NCI-H526 treated with DMSO at 0.1 percent for 48 hours (cell line): Measurements from ENCODE around the gene INAFM2.

Experiments
- DNase-seq: peaks from one replicate; lab custom pipeline; 2025; lab: John Stamatoyannopoulos, UW

Gene INAFM2

GRCh38 chr15:40364251-40364650, 40.8 kb downstream of the INAFM2 start:
- no peak for DNase-seq

- no peak for DNase-seq
These were observed 41.5 kb downstream of the INAFM2 start for GRCh38 chr15:40365016-40365415.

- DNase-seq = no peak
These were observed 42.3 kb downstream of the INAFM2 start for GRCh38 chr15:40365624-40366456.

GRCh38 chr15:40366457-40367370, 43.2 kb downstream of the INAFM2 start:
- DNase-seq = no peak

GRCh38 chr15:40367371-40367685, 43.8 kb downstream of the INAFM2 start:
- no peak for DNase-seq

GRCh38 chr15:40367686-40368611, 44.5 kb downstream of the INAFM2 start:
- peak; percentile 80 for DNase-seq

GRCh38 chr15:40368719-40369473, 45.4 kb downstream of the INAFM2 start:
- DNase-seq = no peak

GRCh38 chr15:40369474-40369869, 46.0 kb downstream of the INAFM2 start:
- DNase-seq = no peak

GRCh38 chr15:40369971-40370370, 46.5 kb downstream of the INAFM2 start:
- DNase-seq = no peak

GRCh38 chr15:40372981-40373380, 49.5 kb downstream of the INAFM2 start:
- DNase-seq = no peak
